K562 (cell line): Measurements from ENCODE around the gene SAE1. TPM values are rescaled to one million over a fixed set of nuclear protein-coding genes. Genes with fewer than 3 reads are reported as not detected.

ENCODE experiments used
- BHLHE40 ChIP-seq: IDR thresholded peaks from 2 replicates; pipeline ENCODE4 v1.6.1; 2011; ENCODE audit warnings: low read length, improper control_type of control experiment
- DEAF1 ChIP-seq: fragments of 450-650 bp; formaldehyde crosslinking; IDR thresholded peaks from 2 replicates; pipeline ENCODE4 v1.4.0; 2020; ENCODE audit warnings: mild to moderate bottlenecking, moderate library complexity
- ETV1 ChIP-seq: fragments of 450-650 bp; conservative IDR thresholded peaks from 2 replicates; pipeline ENCODE4 v1.6.1; 2016; ENCODE audit warnings: missing genetic modification characterization, control low read depth, low read depth, missing compliant biosample characterization
- HINFP ChIP-seq: fragments of 450-650 bp; conservative IDR thresholded peaks from 2 replicates; pipeline ENCODE4 v1.6.1; 2016; ENCODE audit warnings: missing genetic modification characterization, low read depth, mild to moderate bottlenecking, control low read depth, missing compliant biosample characterization
- KLF13 ChIP-seq: fragments of 450-650 bp; IDR thresholded peaks from 2 replicates; pipeline ENCODE4 v1.6.1; 2016; ENCODE audit warnings: missing genetic modification characterization, low read depth, mild to moderate bottlenecking, missing compliant biosample characterization, moderate library complexity, borderline replicate concordance
- MLLT1 ChIP-seq, 2 experiments: fragments of 450-650 bp; IDR thresholded peaks; 2 replicates each; pipeline ENCODE4 v1.6.1; 2016
- MXI1 ChIP-seq: IDR thresholded peaks from 2 replicates; pipeline ENCODE4 v1.6.1; 2011; ENCODE audit warnings: low read depth, mild to moderate bottlenecking, improper control_type of control experiment, low read length
- PCBP2 ChIP-seq: fragments of 200-400 bp; formaldehyde crosslinking; IDR thresholded peaks from 2 replicates; pipeline ENCODE4 v1.6.1; 2018; ENCODE audit warnings: low read length, low read depth, mild to moderate bottlenecking, moderate library complexity; ENCODE audit not compliant: poor library complexity, severe bottlenecking
- PHB ChIP-seq: fragments of 250-450 bp; sonication (Bioruptor Pico); IDR thresholded peaks from 2 replicates; pipeline ENCODE4 v1.5.0; 2021
- PKNOX1 ChIP-seq: fragments of 450-650 bp; IDR thresholded peaks from 2 replicates; pipeline ENCODE4 v1.6.1; 2016
- TAF15 ChIP-seq: fragments of 200-400 bp; formaldehyde crosslinking; IDR thresholded peaks from 2 replicates; pipeline ENCODE4 v1.6.1; 2017; ENCODE audit warnings: mild to moderate bottlenecking, low read depth, low read length, moderate library complexity
- TBP ChIP-seq: optimal IDR thresholded peaks from 2 replicates; pipeline ENCODE3; 2011; ENCODE audit warnings: low read depth, low read length, improper control_type of control experiment
- TCF3 ChIP-seq: sonication (generic); formaldehyde crosslinking; IDR thresholded peaks from 2 replicates; pipeline ENCODE4 v1.4.0; 2020; ENCODE audit warnings: mild to moderate bottlenecking, missing genetic modification reagents
- TFAP4 ChIP-seq: sonication (generic); formaldehyde crosslinking; IDR thresholded peaks from 2 replicates; pipeline ENCODE4 v1.8.0; 2022; ENCODE audit warnings: missing genetic modification reagents, mild to moderate bottlenecking, moderate library complexity, borderline replicate concordance
- THRA ChIP-seq: fragments of 450-650 bp; IDR thresholded peaks from 2 replicates; pipeline ENCODE4 v1.6.1; 2017; ENCODE audit warnings: mild to moderate bottlenecking, moderate library complexity
- U2AF2 ChIP-seq: fragments of 200-400 bp; formaldehyde crosslinking; optimal IDR thresholded peaks from 2 replicates; pipeline ENCODE3; 2017; ENCODE audit warnings: low read depth, mild to moderate bottlenecking, low read length
- ZNF445 ChIP-seq: fragments of 250-450 bp; sonication (Bioruptor Pico); IDR thresholded peaks from 2 replicates; pipeline ENCODE4 v1.4.0; 2020; ENCODE audit warnings: low read depth, mild to moderate bottlenecking, moderate library complexity
- ZNF511 ChIP-seq: sonication (generic); formaldehyde crosslinking; IDR thresholded peaks from 2 replicates; pipeline ENCODE4 v1.8.0; 2022; ENCODE audit warnings: mild to moderate bottlenecking, missing genetic modification reagents
- polyA plus RNA-seq, 8 experiments: library from polyadenylated mRNA; depleted of rRNA in 4 of 8; stranded (reverse) in 5 of 8; unstranded in 3 of 8; fragments of >200 nt; fragmentation: Nextera tagmentation in 2 of 8; fragmentation: Illumina TruSeq in 1 of 8; extraction: Ambion mirVana in 2 of 8; extraction: Trizol in 1 of 8; gene quantifications; 2 replicates each; pipeline versions ENCODE4 v1.2.1 to v1.2.3, GENCODE V29; 2011 to 2014; ENCODE audit warnings: inconsistent platforms in 1 of 8, missing spikeins in 1 of 8
- total RNA-seq, 7 experiments: library from RNA; depleted of rRNA in 6 of 7; stranded (reverse); fragments of >200 nt in 6 of 7; fragmentation: Illumina TruSeq in 2 of 7; extraction: Trizol in 2 of 7; gene quantifications; 2 replicates each; pipeline versions ENCODE4 v1.2.1 to v1.2.3, GENCODE V29; 2011 to 2021; ENCODE audit warnings: low replicate concordance in 1 of 7

SAE1 gene
- total and polyA plus RNA-seq, 9 of the 15 experiments (the other 6 are each of a cell fraction or from before 2014, with no cell fraction given): 82.8 to 299 (median 217) TPM

GRCh38 chr19:47225746-47226425 is 95.3 kb downstream of the SAE1 start (continued):
- TF ChIP-seq THRA: no peak
- no peak for TF ChIP-seq PKNOX1
- no peak for TF ChIP-seq PCBP2
- TF ChIP-seq PHB (CRISPR knock-in tag): peak; percentile 37; the same call in 1 of the 2 replicates
- TF ChIP-seq TAF15: no peak
- peak; percentile 70; the same call in 1 of the 2 replicates for TF ChIP-seq ZNF511
- no peak for TF ChIP-seq ZNF445
- TF ChIP-seq TFAP4: no peak
- TF ChIP-seq TCF3 (CRISPR knock-in tag): 0 out of 2 replicates have a peak, but pooled peaks have one; percentile 18
- peak; percentile 99 for TF ChIP-seq TBP
- no peak for TF ChIP-seq U2AF2
- peak in 1 of 2 experiments; percentile 73; a peak in 2 of 4 replicates for TF ChIP-seq MLLT1 (IDR thresholded peaks at IDR 0.05)
- TF ChIP-seq ETV1 (tag): 0 out of 2 replicates have a peak, but pooled peaks have one; percentile 24
- 0 out of 2 replicates have a peak, but pooled peaks have one; percentile 14 for TF ChIP-seq DEAF1
- TF ChIP-seq MXI1: no peak
- 0 out of 2 replicates have a peak, but pooled peaks have one; percentile 29 for TF ChIP-seq BHLHE40
- TF ChIP-seq KLF13 (tag): no peak
- no peak for TF ChIP-seq HINFP (tag)
